ENCODE results near the gene PTGIR.

Gene PTGIR

GRCh38 chr19:46661735-46662592, 37.1 kb upstream of the PTGIR start:
- Histone ChIP-seq H3K27me3 (ENCODE audit: low read depth, low read length) (peaks cover 18% of the 10 kb centered on the region), H2AFZ (ENCODE audit: low read depth, low read length) (0 out of 2 replicates have a peak overlapping the region, but pooled peaks have one; percentile 34), H3K9me3 (ENCODE audit: insufficient read depth, low read length) (no peaks in the 10 kb centered on the region), H4K20me1 (ENCODE audit: insufficient read depth, low read length) (no peaks in the 10 kb centered on the region), H3K36me3 (replicated peaks; ENCODE audit: low read depth, low read length) (no peaks in the 10 kb centered on the region), H3K79me2 (ENCODE audit: low read length) (no peaks in the 10 kb centered on the region), H3K27ac (ENCODE audit: low read length) (peak overlapping the region; percentile 8; the same call in 1 of the 2 replicates), H3K4me2 (ENCODE audit: low read length) (peak overlapping the region; percentile 89), H3K4me1 (ENCODE audit: low read length) (peaks cover 24% of the 10 kb centered on the region), H3K4me3 (ENCODE audit: low read length) (peak overlapping the region; percentile 77), H3K9ac (ENCODE audit: low read length) (peak overlapping the region; percentile 26; the same call in 1 of the 2 replicates)
- TF ChIP-seq EZH2phosphoT487 (IDR thresholded peaks at IDR 0.05; ENCODE audit: low read depth): no peak
- TF ChIP-seq CTCF (IDR thresholded peaks at IDR 0.05; ENCODE audit: low read depth, low read length): peak; percentile 99

DNA sequence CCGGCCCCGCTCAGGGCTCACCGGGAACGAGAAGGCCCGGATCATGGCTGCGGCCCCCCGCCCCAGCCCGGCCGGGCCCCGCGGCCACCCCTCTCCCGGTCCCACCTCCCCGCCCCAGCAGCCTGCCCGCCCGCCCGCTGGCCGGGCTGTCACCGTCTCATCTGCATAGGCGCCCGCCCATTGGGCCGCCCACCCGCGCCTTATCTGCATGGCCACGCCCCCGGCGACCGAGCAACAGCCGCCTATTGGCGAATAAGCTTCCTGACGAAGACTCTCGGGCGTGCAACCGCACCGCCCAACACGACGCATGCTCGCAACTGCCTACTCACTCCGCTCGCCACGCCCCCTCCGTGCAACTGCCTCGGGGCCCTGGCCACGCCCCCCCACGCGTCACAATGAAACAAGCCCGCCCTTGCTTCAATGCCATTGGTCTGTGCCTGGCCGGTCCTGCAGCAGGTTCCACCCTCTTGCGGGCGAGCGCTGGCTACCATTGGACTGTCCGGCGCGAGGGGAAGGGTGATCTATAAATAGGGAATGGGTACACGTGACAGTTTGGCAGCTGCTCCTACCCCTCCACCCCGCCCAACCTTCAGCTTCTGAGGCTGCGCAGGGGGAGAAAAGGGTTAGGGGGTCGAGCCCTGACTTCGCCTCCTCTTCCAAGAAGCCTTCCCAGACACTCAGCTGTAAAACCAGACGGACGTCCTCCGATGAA, 36.3 kb upstream of the PTGIR start, which contains the start of gene DACT3:
Gene DACT3 (minus strand): TSS at position 163 of the 712 bp plus-strand sequence. CDS start 118 bp downstream, at position 45.
- Histone ChIP-seq H3K36me3 (replicated peaks; ENCODE audit: low read depth, low read length) (no peaks in the 10 kb centered on the region), H3K27ac (ENCODE audit: low read length) (peak within 1 kb of the TSS; percentile 8; the same call in 1 of the 2 replicates), H2AFZ (ENCODE audit: low read depth, low read length) (no peak within 1 kb of the TSS), H3K9me3 (ENCODE audit: insufficient read depth, low read length) (no peaks in the 10 kb centered on the region), H3K27me3 (ENCODE audit: low read depth, low read length) (peaks cover 18% of the 10 kb centered on the region), H3K79me2 (ENCODE audit: low read length) (no peaks in the 10 kb centered on the region), H3K4me3 (ENCODE audit: low read length) (peak within 1 kb of the TSS; percentile 78), H3K4me1 (ENCODE audit: low read length) (peaks cover 24% of the 10 kb centered on the region), H3K4me2 (ENCODE audit: low read length) (peak within 1 kb of the TSS; percentile 92), H3K9ac (ENCODE audit: low read length) (peak within 1 kb of the TSS; percentile 33), H4K20me1 (ENCODE audit: insufficient read depth, low read length) (no peaks in the 10 kb centered on the region)
- TF ChIP-seq EZH2phosphoT487 (IDR thresholded peaks at IDR 0.05; ENCODE audit: low read depth) (no peak), CTCF (IDR thresholded peaks at IDR 0.05; ENCODE audit: low read depth, low read length) (no peak)

- Histone ChIP-seq H3K9ac (ENCODE audit: low read length) (peak overlapping the region; percentile 33), H3K4me1 (ENCODE audit: low read length) (peaks cover 24% of the 10 kb centered on the region), H3K4me2 (ENCODE audit: low read length) (peak overlapping the region; percentile 92), H3K36me3 (replicated peaks; ENCODE audit: low read depth, low read length) (no peaks in the 10 kb centered on the region), H3K9me3 (ENCODE audit: insufficient read depth, low read length) (no peaks in the 10 kb centered on the region), H3K27ac (ENCODE audit: low read length) (no peak overlapping the region), H3K4me3 (ENCODE audit: low read length) (peak overlapping the region; percentile 78), H3K79me2 (ENCODE audit: low read length) (no peaks in the 10 kb centered on the region), H2AFZ (ENCODE audit: low read depth, low read length) (no peak overlapping the region), H3K27me3 (ENCODE audit: low read depth, low read length) (peaks cover 18% of the 10 kb centered on the region), H4K20me1 (ENCODE audit: insufficient read depth, low read length) (no peaks in the 10 kb centered on the region)
- TF ChIP-seq CTCF (IDR thresholded peaks at IDR 0.05; ENCODE audit: low read depth, low read length) (peak; percentile 19; the same call in 1 of the 2 replicates), EZH2phosphoT487 (IDR thresholded peaks at IDR 0.05; ENCODE audit: low read depth) (no peak)
Observed at GRCh38 chr19:46660551-46661019, 35.7 kb upstream of the PTGIR start.

All from OCI-LY3 (cell line).